ENCODE measurements around the gene DKK2.
A peak's percentile ranks its signal among the peaks of the same experiment; 100 is the strongest.

Gene DKK2, protein sequence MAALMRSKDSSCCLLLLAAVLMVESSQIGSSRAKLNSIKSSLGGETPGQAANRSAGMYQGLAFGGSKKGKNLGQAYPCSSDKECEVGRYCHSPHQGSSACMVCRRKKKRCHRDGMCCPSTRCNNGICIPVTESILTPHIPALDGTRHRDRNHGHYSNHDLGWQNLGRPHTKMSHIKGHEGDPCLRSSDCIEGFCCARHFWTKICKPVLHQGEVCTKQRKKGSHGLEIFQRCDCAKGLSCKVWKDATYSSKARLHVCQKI

GRCh38 chr4:107035819-107036583, at the start of gene DKK2:
Gene DKK2, minus strand, starts transcription at chr4:107036313. Its CDS starts 722 bp downstream, at chr4:107035591.
- Histone ChIP-seq H3K9me3 (replicated peaks in 1 of 11) (peaks cover 28 to 51% (median 36%) of the 10 kb centered on the region in 11 experiments), H3K4me3 (peak within 1 kb of the TSS; percentile 20 to 65 (median 46); a peak in 18 of 20 replicates), H3K27ac (peak within 1 kb of the TSS in 1 of 11 experiments; percentile 43; a peak in 2 of 22 replicates), H3K36me3 (no peaks in the 10 kb centered on the region), H3K4me2 (peak within 1 kb of the TSS; percentile 41 to 85 (median 70); a peak in 21 of 22 replicates), H3K9ac (peak within 1 kb of the TSS in 4 of 11 experiments; percentile 44 to 60 (median 52); a peak in 6 of 22 replicates), H3K27me3 (peaks cover 3 to 40% (median 37%) of the 10 kb centered on the region in 11 experiments; a peak in 20 of 22 replicates), H4K20me1 (no peaks in the 10 kb centered on the region), H3K4me1 (peaks cover 0 to 14% (median 0%) of the 10 kb centered on the region in 10 experiments; a peak in 4 of 20 replicates)
- no peak for TF ChIP-seq Cebpa-rat (IDR thresholded peaks at IDR 0.05)

- Histone ChIP-seq H3K4me1 (0 out of 20 replicates have a peak, but pooled peaks cover 0 to 3% (median 0%) of the 10 kb centered on the region in 10 experiments), H3K4me3 (no peak overlapping the region), H4K20me1 (no peaks in the 10 kb centered on the region), H3K27ac (no peak overlapping the region), H3K4me2 (no peak overlapping the region), H3K9ac (no peak overlapping the region), H3K36me3 (no peaks in the 10 kb centered on the region), H3K9me3 (replicated peaks in 1 of 11) (peaks cover 0 to 14% (median 4%) of the 10 kb centered on the region in 11 experiments; a peak in 7 of 22 replicates), H3K27me3 (no peaks in the 10 kb centered on the region)
- no peak for TF ChIP-seq Cebpa-rat (IDR thresholded peaks at IDR 0.05)
These were observed 41.1 kb upstream of the DKK2 start for GRCh38 chr4:107077192-107077591.

DNA sequence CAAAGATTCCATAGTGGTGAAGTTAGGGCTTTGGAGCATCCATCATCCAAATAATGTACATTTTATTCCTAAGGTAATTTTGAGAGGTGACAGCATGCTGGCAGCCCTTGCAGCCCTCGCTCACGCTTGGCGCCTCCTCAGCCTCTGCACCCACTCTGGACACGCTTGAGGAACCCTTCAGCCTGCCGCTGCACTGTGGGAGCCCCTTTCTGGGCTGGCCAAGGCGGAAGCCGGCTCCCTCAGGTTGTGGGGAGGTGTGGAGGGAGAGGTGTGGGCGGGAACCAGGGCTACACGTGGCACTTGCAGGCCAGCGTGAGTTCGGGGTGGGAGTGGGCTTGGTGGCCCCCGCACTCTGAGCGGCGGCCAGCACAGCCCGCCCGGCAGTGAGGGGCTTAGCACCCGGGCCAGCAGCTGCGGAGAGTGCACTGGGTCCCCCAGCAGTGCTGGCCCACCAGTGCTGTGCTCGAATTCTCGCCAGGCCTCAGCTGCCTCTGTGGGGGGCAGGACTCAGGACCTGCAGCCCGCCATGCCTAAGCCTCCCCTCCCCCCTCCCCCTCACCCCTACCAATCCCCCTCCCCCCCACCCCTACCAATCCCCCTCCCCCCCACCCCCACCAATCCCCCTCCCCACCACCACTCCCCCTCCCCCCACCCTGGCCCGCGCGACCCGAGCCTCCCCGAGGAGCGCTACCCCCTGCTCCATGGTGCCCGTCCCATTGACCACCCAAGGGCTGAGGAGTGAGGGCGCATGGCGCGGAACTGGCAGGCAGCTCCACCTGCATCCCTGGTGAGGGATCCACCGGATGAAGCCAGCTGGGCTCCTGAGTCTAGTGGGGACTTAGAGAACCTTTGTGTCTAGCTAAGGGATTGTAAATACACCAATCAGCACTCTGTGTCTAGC, 37.0 kb upstream of the DKK2 start:
- no peaks in the 10 kb centered on the region for H3K36me3 ChIP-seq
- H3K4me1 ChIP-seq, result peaks cover 0 to 34% (median 3%) of the 10 kb centered on the region in 10 experiments; a peak in 9 of 20 replicates
- peaks cover 0 to 14% (median 4%) of the 10 kb centered on the region in 11 experiments; a peak in 7 of 22 replicates for H3K9me3 ChIP-seq (replicated peaks in 1 of 11)
- no peak overlapping the region for H3K9ac ChIP-seq
- no peaks in the 10 kb centered on the region for H4K20me1 ChIP-seq
- no peak overlapping the region for H3K4me2 ChIP-seq
- no peak for TF ChIP-seq Cebpa-rat (IDR thresholded peaks at IDR 0.05)
- H3K4me3 ChIP-seq, result no peak overlapping the region
- no peaks in the 10 kb centered on the region for H3K27me3 ChIP-seq
- H3K27ac ChIP-seq, result no peak overlapping the region

GRCh38 chr4:107071108-107071507, 35.0 kb upstream of the DKK2 start:
- no peak overlapping the region for H3K4me3 ChIP-seq
- H3K4me2 ChIP-seq, result peak overlapping the region in 2 of 11 experiments; percentile 19 to 30; a peak in 3 of 22 replicates
- no peak overlapping the region for H3K9ac ChIP-seq
- H3K4me1 ChIP-seq, result peaks cover 0 to 54% (median 4%) of the 10 kb centered on the region in 10 experiments; a peak in 10 of 20 replicates
- H3K27me3 ChIP-seq, result no peaks in the 10 kb centered on the region
- TF ChIP-seq Cebpa-rat (IDR thresholded peaks at IDR 0.05), result no peak
- H3K27ac ChIP-seq, result no peak overlapping the region
- H3K9me3 ChIP-seq (replicated peaks in 1 of 11), result peaks cover 0 to 14% (median 4%) of the 10 kb centered on the region in 11 experiments; a peak in 7 of 22 replicates
- no peaks in the 10 kb centered on the region for H3K36me3 ChIP-seq
- H4K20me1 ChIP-seq, result no peaks in the 10 kb centered on the region

DNA sequence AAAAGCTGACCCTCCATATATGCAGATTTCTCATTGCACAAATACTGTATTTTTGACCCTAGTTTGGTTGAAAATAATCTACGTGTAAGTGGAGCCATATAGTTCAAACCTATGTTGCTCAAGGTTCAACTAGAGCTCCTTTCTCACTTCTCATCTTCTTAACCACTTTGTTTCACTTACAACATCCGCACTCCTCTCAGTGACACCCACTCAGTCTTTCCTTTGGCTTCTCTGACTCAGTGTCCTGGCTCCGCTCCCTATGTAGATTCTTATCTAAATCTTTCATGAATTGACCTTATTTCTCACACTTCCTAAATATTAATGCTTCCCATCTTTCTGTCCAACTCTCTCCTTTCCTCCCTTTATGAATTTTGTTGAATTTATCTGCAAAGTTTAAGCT, 32.9 kb upstream of the DKK2 start:
- H4K20me1 ChIP-seq, result no peaks in the 10 kb centered on the region
- no peaks in the 10 kb centered on the region for H3K36me3 ChIP-seq
- peak overlapping the region in 5 of 11 experiments; percentile 46 to 94 (median 77); a peak in 10 of 22 replicates for H3K27ac ChIP-seq
- H3K4me3 ChIP-seq, result no peak overlapping the region
- peaks cover 0 to 74% (median 12%) of the 10 kb centered on the region in 10 experiments; a peak in 11 of 20 replicates for H3K4me1 ChIP-seq
- peak overlapping the region in 5 of 11 experiments; percentile 17 to 80 (median 57); a peak in 8 of 22 replicates for H3K4me2 ChIP-seq
- peak overlapping the region in 4 of 11 experiments; percentile 5 to 45 (median 30); a peak in 3 of 22 replicates for H3K9ac ChIP-seq
- H3K27me3 ChIP-seq, result no peaks in the 10 kb centered on the region
- H3K9me3 ChIP-seq (replicated peaks in 1 of 11), result peaks cover 0 to 12% (median 4%) of the 10 kb centered on the region in 11 experiments; a peak in 7 of 22 replicates
- no peak for TF ChIP-seq Cebpa-rat (IDR thresholded peaks at IDR 0.05)

- H4K20me1 ChIP-seq, result no peaks in the 10 kb centered on the region
- H3K9ac ChIP-seq, result peak overlapping the region in 3 of 11 experiments; percentile 18 to 51 (median 29); a peak in 2 of 22 replicates
- peaks cover 0 to 81% (median 12%) of the 10 kb centered on the region in 10 experiments; a peak in 11 of 20 replicates for H3K4me1 ChIP-seq
- no peaks in the 10 kb centered on the region for H3K36me3 ChIP-seq
- H3K4me2 ChIP-seq, result peak overlapping the region in 3 of 11 experiments; percentile 48 to 80 (median 57); a peak in 6 of 22 replicates
- TF ChIP-seq Cebpa-rat (IDR thresholded peaks at IDR 0.05), result no peak
- H3K4me3 ChIP-seq, result no peak overlapping the region
- H3K27me3 ChIP-seq, result no peaks in the 10 kb centered on the region
- H3K9me3 ChIP-seq (replicated peaks in 1 of 11), result peaks cover 0 to 5% (median 0%) of the 10 kb centered on the region in 11 experiments; a peak in 3 of 22 replicates
- peak overlapping the region in 5 of 11 experiments; percentile 59 to 94 (median 82); a peak in 10 of 22 replicates for H3K27ac ChIP-seq
These were observed 32.0 kb upstream of the DKK2 start for GRCh38 chr4:107068116-107068515.

DNA sequence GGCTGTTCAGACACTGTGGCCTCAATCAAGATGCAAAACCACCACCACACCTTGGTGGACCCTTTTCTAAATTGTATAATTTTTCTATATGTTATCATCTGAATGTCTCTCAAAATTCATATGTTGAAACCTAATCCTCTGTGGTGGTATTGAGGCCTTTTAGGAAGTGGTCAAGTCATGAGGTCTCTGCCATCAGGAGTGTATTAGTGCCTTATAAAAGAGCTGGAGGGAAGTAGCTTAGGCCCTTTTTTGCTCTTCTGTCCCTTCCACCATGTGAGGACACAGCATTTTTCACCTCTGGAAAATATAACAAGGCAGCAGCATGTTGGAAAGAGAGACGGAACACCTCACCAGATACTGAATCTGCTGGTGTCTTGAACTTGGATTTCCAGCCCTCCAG, 30.5 kb upstream of the DKK2 start:
- peak overlapping the region in 6 of 11 experiments; percentile 1 to 94 (median 84); a peak in 10 of 22 replicates for H3K27ac ChIP-seq
- no peak overlapping the region for H3K4me3 ChIP-seq
- peak overlapping the region in 3 of 11 experiments; percentile 47 to 57 (median 48); a peak in 3 of 22 replicates for H3K9ac ChIP-seq
- no peaks in the 10 kb centered on the region for H3K27me3 ChIP-seq
- no peaks in the 10 kb centered on the region for H4K20me1 ChIP-seq
- H3K36me3 ChIP-seq, result no peaks in the 10 kb centered on the region
- peak overlapping the region in 5 of 11 experiments; percentile 54 to 80 (median 69); a peak in 9 of 22 replicates for H3K4me2 ChIP-seq
- H3K4me1 ChIP-seq, result peaks cover 0 to 81% (median 12%) of the 10 kb centered on the region in 10 experiments; a peak in 11 of 20 replicates
- H3K9me3 ChIP-seq (replicated peaks in 1 of 11), result no peaks in the 10 kb centered on the region
- no peak for TF ChIP-seq Cebpa-rat (IDR thresholded peaks at IDR 0.05)

DNA sequence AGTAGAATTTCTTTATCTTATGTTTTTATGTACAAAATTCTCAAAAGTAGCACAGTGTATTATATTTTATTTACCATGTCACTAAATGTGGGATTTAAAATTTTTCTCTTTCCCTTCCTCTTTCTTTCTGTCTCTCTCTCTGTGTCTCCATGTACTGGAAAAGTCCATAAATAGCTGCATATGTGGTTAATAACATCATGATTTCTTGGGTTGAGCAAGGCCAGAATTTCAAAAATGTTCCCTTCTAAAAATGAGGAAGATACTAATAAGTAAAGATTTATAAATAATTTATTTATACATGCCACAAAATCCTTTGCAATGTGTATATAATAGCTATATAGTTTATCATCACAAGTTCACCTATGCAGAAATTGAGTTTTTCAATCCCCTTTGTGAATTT, 29.1 kb upstream of the DKK2 start:
- Histone ChIP-seq H3K9ac (peak overlapping the region in 6 of 11 experiments; percentile 34 to 74 (median 70); a peak in 9 of 22 replicates), H3K27ac (peak overlapping the region in 7 of 11 experiments; percentile 60 to 94 (median 85); a peak in 12 of 22 replicates), H3K4me2 (peak overlapping the region in 6 of 11 experiments; percentile 35 to 80 (median 64); a peak in 12 of 22 replicates), H3K36me3 (no peaks in the 10 kb centered on the region), H3K4me3 (no peak overlapping the region; a peak in 2 of 20 replicates), H3K27me3 (no peaks in the 10 kb centered on the region), H4K20me1 (no peaks in the 10 kb centered on the region), H3K9me3 (replicated peaks in 1 of 11) (no peaks in the 10 kb centered on the region), H3K4me1 (peaks cover 0 to 72% (median 12%) of the 10 kb centered on the region in 10 experiments; a peak in 11 of 20 replicates)
- TF ChIP-seq Cebpa-rat (IDR thresholded peaks at IDR 0.05), result no peak
